Measurements from ENCODE around the gene ZNF343.

- no peak for TF ChIP-seq POLR2A (IDR thresholded peaks at IDR 0.05; ENCODE audit: low read length)
- no peak for TF ChIP-seq HOXA7 (CRISPR knock-in tag; IDR thresholded peaks at IDR 0.05)
- no peak for TF ChIP-seq RFX5 (IDR thresholded peaks at IDR 0.05)
- no peak for TF ChIP-seq CTCF (IDR thresholded peaks at IDR 0.05)
- no peak for TF ChIP-seq ESRRA (IDR thresholded peaks at IDR 0.05; ENCODE audit: borderline replicate concordance, low read length)
Measured at GRCh38 chr20:2485080-2485479, 23.6 kb downstream of the ZNF343 start.

Data from A549 (cell line).